ENCODE measurements around the gene STOML3.
A peak's percentile ranks its signal among the peaks of the same experiment; 100 is the strongest.
"Not testable (repeated sequence)": the region's sequence is repeated elsewhere in the genome, so short reads cannot be mapped to it uniquely, and the experiment has no call there.

The STOML3 gene, protein sequence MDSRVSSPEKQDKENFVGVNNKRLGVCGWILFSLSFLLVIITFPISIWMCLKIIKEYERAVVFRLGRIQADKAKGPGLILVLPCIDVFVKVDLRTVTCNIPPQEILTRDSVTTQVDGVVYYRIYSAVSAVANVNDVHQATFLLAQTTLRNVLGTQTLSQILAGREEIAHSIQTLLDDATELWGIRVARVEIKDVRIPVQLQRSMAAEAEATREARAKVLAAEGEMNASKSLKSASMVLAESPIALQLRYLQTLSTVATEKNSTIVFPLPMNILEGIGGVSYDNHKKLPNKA

DNA sequence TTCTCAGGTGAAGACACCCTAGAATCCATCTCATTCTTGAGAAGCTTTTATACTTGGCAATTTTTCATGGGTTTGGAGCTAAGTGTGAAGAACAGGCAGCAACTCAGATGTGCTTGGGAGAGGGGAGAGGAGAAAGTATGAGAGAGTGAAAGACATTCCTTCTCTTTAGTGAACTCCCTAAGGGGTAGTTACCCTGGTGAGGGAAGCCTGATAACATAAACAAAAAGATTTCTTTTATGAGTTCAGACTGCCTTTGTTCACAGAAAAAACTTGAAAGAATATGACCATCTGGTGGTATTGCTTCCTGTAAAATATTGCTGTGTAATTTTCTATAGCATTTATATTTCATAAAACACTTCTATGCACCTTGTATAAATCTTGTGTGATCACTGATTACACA is at the start of gene STOML3:
Gene STOML3 (minus strand): TSS at position 139 of the 400 bp plus-strand sequence. CDS start 110 bp downstream, at position 29.
- no peak for DNase-seq

DNA sequence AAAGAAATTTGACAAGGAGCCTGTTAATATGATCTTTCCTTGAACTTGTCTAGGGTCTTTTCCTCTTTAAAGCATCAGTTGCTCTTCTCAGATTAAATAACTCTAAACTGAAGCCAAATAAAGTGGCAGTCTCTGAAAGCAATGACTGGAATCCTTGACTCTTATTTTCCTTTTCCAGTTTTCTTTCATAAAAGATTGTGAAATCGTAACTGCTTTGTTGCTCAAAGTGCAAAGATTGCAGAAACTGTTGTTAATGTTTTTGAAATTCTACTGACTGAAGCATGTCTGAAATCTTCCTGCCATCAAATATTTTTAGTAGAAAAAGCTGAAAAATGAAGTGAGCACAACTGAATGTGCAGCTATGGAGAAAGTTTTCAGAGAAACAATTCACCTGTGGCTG is 49.6 kb upstream of the STOML3 start:
- no peak for DNase-seq

DNA sequence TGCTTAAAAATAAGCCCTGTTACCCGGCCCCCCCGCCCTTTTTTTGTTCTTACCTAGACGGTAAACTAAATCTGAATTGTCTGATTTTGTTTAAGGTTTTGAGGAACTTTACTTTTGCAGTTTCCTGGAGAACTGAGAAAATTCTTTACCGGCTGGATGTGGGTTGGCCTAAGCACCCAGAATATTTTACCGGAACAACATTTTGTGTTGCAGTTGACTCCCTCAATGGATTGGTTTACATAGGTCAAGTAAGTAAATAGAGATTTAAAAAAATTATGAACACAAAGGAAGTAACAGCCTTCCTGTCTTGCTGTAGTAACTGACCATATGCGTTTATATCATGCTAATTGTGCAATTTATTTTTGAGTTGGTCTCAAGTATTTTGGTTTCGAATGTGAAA is 48.4 kb upstream of the STOML3 start:
- DNase-seq, result no peak

DNA sequence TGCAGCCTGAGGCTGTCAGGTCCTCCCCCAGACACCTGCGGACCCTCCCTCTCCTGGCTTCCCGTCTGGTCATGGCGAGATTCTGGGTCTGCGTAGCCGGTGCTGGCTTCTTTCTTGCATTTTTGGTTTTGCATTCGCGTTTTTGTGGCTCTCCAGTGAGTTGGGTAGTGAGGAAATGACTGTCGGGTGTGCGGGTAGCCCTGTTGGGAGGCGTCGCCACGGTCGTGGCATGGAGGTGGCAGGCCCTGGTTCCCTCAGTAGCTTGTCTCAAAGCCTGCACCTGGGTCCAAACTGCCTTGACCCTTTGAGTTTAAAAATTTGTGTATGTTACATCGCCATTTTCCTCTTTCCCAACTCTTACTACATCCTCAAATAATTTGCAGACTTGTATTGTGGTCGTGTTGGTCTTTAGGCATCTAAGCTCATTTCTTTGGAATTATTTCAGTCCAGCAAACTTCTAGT is 48.0 kb upstream of the STOML3 start:
- DNase-seq, result no peak

DNA sequence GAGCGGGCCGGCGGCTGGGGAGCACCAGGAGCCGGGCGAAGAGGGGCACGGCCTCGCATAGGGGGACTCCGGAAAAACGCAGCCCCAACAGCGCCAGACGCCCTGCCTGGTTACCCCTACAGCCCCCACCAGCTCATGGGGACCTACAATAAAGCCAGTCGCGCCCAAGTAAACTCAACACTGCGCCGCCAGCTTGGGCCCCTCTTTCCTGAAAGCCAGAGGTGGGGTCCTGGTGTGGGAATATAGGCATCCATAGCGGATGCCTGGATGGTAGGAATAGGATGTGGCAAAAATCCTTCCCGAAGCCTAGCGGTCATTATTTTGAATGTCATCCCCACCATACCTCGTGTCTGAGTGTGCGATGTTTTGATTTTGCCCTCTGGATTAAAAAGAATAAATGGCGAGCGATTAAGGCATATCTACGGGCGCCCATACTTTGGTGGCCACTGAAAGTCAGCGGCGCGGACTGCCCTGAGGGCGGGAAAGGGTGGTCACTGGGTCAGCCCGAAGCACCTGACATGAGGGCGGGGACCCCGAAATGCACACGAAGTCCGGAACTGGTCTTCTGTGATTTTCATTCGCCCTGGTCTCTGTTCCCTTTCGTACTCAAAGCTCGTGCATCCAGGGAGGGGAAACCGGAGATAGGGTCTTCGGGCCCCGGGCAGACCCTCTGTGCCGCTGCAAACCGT is 47.4 kb upstream of the STOML3 start, which contains the start of the genes NHLRC3 and PROSER1:
Gene NHLRC3 (plus strand): TSS at position 577 of the 689 bp plus-strand sequence. CDS start 184 bp downstream, outside the sequence.
Gene PROSER1 (minus strand): TSS at position 210 of the 689 bp plus-strand sequence. CDS start 847 bp downstream, outside the sequence.
- peak; percentile 86 to 93 for DNase-seq

DNA sequence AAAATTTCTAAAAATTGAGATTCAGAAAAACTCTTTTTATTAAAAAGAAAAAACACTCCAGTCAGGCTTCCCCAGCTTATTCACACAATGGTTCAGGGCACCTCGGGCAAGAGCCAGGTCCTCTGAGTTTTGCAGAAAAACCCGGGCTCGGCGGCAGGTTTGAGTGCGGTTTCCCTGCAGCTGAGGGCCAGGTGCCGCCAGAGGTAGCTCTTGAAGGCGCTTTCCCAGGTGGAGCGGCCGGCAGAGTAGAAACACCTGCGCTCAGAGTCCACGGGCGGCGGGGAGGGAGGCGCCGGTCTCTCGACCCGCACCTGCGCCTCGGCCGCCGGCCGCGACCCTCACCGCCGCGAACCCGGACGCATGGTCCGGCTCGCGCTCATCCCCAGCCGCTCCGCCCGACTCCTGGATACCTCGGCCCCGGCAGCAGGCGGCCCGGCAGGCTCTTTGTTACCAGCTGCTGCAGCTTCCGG is 46.8 kb upstream of the STOML3 start:
- DNase-seq, result no peak

DNA sequence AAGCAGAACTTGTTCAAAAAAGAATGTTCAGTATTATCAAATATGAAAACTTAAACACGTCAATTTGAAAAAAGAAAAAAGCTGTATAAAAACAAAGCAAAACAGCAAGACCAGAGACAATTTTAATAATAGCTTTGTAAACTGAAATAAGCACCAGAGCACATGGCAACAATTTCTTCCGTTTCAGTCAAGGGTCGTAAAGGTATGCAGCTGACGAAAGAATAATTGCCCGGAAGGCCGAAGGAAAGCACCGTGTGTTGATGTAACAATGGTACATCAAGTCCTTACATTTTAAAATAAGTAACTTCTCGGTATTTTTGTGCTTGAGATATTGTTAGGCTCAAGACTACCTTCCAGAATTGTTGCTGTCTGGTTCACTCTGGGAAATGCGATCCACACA is 45.6 kb upstream of the STOML3 start:
- DNase-seq, result no peak

DNA sequence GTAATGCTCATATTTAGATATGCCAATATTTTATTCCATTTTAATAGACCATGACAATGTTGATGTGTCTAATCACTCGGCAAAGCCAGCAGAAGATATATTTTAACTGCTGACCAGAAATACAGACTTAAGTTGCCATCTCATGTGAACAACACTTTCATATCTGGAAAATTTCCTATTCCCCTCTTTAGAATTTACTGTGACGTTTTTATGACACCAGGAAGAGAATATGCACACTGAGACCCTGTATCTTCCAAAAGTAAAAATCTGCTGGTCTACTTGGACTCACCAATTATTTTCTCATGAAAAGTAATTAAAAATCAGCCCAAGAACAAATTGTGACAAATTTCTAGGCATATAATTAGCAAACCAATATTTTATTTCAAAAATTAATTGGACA is 45.2 kb upstream of the STOML3 start:
- DNase-seq, result no peak

DNA sequence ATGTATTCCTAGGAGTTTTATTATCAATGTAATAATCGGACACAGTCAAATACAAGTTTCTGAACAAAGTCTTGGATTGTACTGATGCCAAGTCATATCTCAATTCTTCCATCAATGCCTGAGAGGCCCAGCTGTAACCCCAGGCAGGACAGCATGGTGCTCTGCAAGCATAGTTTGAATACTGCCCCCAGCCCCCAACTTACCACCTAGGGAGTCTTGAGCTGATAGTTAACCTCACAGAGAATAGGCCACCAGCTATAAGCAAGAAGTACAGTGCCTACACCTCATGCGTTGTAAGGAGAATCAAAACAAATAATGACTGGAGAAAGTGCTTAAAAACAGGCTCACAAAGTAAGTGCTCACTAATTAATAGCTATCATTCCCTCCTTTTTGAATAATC is 44.6 kb upstream of the STOML3 start:
- DNase-seq, result no peak

DNA sequence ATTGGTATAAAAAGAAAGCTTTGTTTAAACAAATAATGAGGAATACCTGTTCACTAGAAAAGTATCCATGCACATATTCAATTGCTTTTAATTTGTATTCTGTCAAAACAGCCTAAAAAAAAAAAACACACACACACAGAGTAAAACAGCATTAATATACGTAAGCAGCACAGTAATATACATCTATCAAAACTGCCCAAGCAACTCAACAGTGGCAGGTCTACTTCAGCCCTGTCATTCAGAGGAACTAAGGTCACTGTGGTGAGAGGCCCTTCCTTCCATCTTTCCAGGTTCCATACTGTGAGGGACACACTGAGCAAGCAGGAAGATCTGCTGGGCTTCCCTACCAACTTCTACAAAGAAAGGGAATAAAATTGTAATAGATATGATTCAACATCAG is 43.5 kb upstream of the STOML3 start:
- no peak for DNase-seq

DNA sequence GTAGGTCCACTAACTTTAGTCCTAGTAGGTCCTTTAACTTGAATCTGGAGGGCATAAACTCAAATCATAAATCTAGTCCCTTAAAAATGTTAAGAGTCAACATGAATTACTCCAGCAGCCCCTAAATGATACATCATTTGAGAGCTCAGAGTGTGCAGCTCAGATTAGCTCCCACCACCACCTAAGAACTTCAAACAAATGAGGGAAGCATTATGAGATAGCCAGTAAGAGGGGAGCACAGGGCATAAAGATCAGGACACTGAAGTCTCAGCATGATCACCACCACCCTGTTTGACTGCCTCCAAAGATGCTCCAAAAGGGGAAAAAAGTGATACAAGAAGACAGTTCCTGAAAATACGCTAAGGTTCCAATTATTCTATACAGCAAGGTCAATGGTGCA is 41.5 kb upstream of the STOML3 start:
- no peak for DNase-seq

DNA sequence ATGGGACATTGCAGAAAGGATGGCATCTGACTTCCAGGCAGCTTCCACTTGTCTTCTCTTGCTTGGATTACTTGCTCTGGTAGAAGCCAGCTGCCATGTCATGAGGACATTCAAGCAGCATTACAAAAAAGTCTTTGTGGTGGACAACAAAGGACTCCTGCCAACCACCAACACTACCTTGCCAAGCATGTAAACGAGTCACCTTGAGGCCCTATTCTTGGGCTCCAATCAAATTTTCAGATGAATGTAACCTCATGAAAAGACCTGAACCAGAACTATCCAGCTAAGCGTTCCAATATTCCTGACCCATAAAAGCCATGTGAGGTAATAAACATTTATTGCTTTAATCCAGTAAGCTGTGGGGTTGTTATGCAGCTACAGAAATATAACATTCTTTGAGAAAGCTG is 34.8 kb upstream of the STOML3 start:
- DNase-seq, result no peak

DNA sequence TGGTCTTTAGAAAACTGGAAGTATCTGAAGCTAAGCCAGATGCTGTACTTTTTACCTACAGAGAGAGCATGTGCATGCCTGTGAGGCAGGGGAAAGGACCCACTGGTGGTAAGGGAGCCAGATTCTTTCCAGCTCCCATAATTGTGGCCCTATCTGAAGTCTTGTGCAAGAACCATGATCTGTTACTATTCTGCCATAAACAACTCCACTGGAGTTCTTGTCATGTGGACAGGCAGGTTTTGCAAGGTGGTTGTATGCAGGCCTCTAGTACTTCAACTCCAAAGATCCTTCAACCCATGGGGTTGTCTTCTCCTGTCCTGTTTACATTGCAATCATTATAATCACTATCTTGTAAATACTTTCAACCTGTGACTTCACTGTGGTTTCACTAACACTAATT is 33.1 kb upstream of the STOML3 start:
- no peak for DNase-seq

DNA sequence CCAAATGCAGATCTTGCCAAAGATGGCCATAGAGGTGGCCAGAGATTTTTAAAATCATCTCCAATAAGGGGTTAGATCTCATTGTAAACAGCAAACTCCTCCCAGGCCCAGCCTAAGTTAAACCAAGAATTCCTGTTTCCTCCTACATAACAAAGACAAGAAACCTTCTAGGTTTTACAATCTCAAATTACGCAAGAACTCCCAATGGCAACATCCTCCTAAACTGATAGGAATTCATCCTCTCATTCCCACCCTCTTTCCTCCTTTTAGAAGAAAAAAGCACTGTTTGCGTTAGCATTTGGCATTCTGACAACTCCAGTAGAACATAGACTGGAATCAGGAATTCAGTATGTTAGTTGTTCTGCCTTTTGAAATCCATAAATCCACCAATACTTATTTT is 32.7 kb upstream of the STOML3 start:
- no peak for DNase-seq

DNA sequence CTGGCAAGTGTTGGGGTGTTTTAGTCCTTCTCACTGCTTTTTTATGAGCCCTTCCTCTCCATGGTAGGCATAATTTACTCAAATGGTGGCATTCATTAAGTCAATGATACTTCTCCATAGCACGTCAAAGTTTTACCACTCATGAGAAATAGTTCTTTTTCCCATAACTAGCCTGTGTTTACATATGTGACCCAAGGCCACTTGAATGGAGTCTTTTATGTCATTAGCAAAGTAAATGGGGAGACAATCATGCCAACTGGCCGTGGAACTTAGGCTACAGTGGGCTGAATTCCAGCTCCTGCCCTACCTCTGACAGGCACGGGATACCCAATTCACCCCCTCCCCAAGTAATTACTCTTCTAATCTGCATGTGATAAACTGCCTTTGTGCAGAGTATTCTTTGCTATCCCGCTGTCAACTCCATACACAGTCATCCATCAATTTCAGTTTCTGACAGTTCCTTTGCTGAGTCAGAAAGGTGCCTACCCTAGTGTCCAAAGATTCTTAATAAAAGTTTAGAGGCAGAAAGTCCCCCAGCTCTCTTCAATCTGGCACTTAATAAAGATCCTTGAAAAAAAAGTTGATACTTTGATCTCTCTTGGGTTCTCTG is 30.3 kb upstream of the STOML3 start:
- no peak for DNase-seq

DNA sequence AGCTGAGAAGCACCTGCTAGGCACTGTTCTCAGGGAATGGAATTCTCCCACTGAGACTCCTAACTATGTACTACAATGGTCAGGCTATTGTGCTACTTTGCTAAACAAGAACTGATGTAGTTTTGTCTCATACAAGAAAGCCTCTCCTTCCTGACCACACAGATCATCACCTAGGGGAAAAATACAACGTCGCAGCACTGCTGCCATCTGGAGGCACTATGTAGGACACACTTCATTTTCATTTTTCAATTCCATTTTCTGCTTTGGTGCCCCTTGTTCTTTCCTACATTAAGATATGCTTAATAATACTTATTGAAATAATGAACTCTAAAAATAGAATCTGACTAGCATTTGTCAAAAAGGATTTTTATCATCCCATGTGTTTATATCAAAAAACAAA is 26.2 kb upstream of the STOML3 start:
- DNase-seq, result peak in 1 of 2 experiments; percentile 54

DNA sequence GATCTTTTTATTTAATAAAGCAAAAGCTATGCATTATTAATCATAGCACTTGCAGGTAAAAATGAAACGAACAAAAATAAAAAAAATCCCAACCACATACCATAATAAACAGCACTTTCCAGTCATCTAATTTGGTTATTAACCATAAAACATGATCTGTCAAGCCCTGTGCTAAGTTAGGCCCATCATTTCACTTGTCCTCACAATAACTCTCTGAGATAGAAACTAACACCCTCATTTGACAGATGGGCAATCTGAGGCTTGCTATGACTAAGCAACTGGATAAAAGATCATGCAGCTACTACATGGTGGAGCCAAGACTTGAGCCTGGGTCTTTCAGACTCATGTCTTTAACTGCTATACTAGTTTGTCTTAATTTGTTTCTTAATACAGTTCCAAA is 25.5 kb upstream of the STOML3 start:
- peak in 1 of 2 experiments; percentile 43 for DNase-seq

DNA sequence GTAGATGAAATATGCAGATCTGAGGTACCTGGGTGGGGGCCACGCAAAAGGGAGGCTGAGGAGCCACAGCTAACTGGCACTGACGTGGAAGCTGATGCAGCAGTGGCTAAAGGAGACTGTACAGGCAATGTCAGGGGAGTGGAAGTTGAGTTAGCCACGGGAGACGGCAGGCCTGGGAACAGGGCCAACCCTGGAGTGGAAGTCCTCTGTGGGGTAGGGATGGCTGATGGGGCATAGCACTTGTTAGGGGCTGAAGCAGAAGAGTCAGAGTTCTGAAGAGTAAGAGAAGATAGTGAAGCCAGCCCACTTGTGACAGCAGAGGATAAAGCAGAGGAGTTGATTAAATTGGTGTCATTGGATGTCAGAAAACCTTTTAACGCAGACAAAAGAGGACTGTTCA is 22.8 kb upstream of the STOML3 start:
- DNase-seq, result no peak

DNA sequence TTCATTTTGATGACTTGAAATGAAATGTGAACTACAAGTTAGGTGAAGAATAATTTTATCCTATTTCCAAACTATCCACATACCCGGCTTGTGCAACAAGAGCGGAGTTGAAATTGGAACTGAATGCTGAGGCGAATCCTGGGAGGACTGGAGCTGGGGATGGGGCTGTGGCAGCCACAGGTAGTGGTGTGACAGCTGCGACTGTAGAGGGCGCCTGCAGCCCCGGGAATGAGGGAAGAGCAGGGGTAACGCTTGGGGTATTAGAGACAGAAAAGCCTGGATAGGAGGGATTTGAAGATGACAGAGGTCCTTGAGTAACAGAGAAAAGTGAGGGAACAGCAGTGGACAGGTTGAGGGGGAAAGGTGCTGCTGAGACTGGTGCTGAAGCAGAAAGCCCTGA is 22.0 kb upstream of the STOML3 start:
- DNase-seq, result no peak

DNA sequence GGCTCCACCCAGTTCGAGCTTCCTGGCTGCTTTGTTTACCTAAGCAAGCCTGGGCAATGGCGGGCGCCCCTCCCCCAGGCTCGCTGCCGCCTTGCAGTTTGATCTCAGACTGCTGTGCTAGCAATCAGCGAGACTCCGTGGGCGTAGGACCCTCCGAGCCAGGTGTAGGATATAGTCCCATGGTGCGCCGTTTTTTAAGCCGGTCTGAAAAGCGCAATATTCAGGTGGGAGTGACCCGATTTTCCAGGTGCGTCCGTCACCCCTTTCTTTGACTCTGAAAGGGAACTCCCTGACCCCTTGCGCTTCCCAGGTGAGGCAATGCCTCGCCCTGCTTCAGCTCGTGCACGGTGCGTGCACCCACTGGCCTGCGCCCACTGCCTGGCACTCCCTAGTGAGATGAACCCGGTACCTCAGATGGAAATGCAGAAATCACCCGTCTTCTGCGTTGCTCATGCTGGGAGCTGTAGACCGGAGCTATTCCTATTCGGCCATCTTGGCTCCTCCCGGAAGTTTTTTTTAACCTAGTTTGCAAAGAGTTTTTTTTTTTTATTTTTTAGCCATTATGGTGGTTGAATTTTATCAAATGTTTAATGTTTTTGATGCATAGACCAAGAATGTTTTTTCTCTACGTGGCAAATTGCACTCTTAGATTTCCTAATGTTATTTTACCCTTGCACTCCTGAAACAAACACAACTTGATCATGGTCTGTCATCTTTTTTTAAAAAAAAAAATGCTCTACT is 15.9 kb upstream of the STOML3 start:
- DNase-seq, result not testable (repeated sequence)

DNA sequence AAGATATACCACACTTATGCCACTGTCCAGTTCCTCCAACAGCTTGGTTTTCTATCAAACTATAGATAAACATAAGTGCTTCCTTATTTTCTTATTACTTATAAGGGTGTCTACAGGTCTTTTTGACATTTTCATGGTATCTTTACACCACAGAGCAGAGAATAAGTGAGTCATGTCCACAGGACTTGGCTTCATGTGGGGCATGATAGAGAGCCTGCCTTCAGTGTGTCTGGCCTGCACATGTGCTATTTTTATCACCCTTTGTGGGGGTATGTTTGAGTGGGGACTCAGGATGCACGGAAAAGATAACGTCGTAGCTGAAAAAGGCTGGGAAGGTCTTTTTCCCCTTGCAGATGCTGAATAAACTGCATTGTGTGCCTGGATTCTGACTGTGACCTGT is 8.1 kb upstream of the STOML3 start:
- DNase-seq, result no peak

DNA sequence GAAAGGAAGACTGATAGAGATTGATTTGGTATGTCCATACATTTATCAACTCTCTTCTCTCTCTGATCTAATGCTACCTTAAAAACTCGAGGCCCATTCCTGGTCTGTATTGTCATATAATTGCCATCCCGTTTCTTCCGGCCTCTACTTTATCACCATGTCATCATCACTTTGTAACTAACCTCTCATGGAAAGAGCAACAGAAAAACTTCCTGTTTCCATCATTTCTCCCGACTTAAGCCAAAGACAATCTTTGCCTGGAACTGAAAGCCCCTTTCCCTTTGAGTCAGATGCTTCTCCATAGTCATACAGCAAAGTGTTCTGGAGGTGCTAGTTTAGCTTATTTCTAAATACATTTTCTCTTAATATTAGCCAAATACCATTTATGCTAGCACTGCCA is 2.8 kb upstream of the STOML3 start:
- DNase-seq, result no peak

DNA sequence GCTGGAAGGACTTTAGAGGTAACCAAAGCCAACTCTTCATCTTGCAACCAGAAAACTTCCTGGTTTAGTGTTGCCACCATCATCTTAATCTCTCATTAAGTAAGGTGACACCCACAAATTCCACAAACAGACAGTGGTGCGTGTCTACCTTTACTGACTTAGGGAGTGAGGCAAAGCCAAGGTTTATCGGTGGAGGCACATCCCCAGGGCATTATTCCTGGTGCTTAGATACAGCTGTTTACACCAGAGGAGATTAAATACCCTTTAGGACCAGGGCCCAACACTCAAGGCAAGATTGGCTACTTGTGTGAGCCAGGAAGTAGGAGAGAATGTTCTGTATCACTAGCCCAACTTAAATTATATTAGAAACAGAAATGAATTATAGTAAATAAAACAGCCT is 9.5 kb downstream of the STOML3 start:
- no peak for DNase-seq
